ENCODE results near the gene M6PR. TPM values are rescaled to one million over a fixed set of nuclear protein-coding genes. Genes with fewer than 3 reads are reported as not detected.
"Not testable (repeated sequence)": the region's sequence is repeated elsewhere in the genome, so short reads cannot be mapped to it uniquely, and the experiment has no call there.

The M6PR gene
- total RNA-seq, 1 donor from 2014 or later = 103 TPM

GRCh38 chr12:8914033-8914715 lies 35.3 kb downstream of the M6PR start, which contains the start of gene PHC1:
PHC1 (plus strand) TSS chr12:8914509; CDS start chr12:8917678, 3,169 bp downstream.
- TF ChIP-seq, protein P1, sequence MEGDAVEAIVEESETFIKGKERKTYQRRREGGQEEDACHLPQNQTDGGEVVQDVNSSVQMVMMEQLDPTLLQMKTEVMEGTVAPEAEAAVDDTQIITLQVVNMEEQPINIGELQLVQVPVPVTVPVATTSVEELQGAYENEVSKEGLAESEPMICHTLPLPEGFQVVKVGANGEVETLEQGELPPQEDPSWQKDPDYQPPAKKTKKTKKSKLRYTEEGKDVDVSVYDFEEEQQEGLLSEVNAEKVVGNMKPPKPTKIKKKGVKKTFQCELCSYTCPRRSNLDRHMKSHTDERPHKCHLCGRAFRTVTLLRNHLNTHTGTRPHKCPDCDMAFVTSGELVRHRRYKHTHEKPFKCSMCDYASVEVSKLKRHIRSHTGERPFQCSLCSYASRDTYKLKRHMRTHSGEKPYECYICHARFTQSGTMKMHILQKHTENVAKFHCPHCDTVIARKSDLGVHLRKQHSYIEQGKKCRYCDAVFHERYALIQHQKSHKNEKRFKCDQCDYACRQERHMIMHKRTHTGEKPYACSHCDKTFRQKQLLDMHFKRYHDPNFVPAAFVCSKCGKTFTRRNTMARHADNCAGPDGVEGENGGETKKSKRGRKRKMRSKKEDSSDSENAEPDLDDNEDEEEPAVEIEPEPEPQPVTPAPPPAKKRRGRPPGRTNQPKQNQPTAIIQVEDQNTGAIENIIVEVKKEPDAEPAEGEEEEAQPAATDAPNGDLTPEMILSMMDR (IDR thresholded peaks at IDR 0.05) = peak; percentile 76
- Mint-ChIP-seq H3K4me3 (ENCODE audit: unreplicated experiment) (peak within 1 kb of the TSS; percentile 90), H3K27ac (ENCODE audit: unreplicated experiment) (peak within 1 kb of the TSS; percentile 98), H3K4me1 (ENCODE audit: low read depth) (peaks cover 16% of the 10 kb centered on the region)
- not testable (repeated sequence) for DNase-seq (ENCODE audit: low spot score); H3K27me3 Mint-ChIP-seq (ENCODE audit: low read depth); H3K9me3 Mint-ChIP-seq (ENCODE audit: low read depth); H3K36me3 Mint-ChIP-seq (ENCODE audit: low read depth)

GRCh38 chr12:8913702-8914032 lies 35.8 kb downstream of the M6PR start:
- Mint-ChIP-seq H3K36me3 (ENCODE audit: low read depth) (no peaks in the 10 kb centered on the region), H3K27ac (ENCODE audit: unreplicated experiment) (peak overlapping the region; percentile 98), H3K27me3 (ENCODE audit: low read depth) (no peaks in the 10 kb centered on the region), H3K4me3 (ENCODE audit: unreplicated experiment) (peak overlapping the region; percentile 90), H3K4me1 (ENCODE audit: low read depth) (peaks cover 16% of the 10 kb centered on the region), H3K9me3 (ENCODE audit: low read depth) (no peaks in the 10 kb centered on the region)
- TF ChIP-seq, protein P1 (IDR thresholded peaks at IDR 0.05) = no peak
- no peak for DNase-seq (ENCODE audit: low spot score)

- peaks cover 16% of the 10 kb centered on the region for H3K4me1 Mint-ChIP-seq (ENCODE audit: low read depth)
- H3K9me3 Mint-ChIP-seq (ENCODE audit: low read depth) = no peaks in the 10 kb centered on the region
- TF ChIP-seq, protein P1 (IDR thresholded peaks at IDR 0.05) = peak; percentile 34
- peak overlapping the region; percentile 90 for H3K4me3 Mint-ChIP-seq (ENCODE audit: unreplicated experiment)
- H3K36me3 Mint-ChIP-seq (ENCODE audit: low read depth) = no peaks in the 10 kb centered on the region
- H3K27me3 Mint-ChIP-seq (ENCODE audit: low read depth) = no peaks in the 10 kb centered on the region
- no peak for DNase-seq (ENCODE audit: low spot score)
- peak overlapping the region; percentile 98 for H3K27ac Mint-ChIP-seq (ENCODE audit: unreplicated experiment)
These were observed 36.5 kb downstream of the M6PR start for GRCh38 chr12:8912914-8913313.

DNA sequence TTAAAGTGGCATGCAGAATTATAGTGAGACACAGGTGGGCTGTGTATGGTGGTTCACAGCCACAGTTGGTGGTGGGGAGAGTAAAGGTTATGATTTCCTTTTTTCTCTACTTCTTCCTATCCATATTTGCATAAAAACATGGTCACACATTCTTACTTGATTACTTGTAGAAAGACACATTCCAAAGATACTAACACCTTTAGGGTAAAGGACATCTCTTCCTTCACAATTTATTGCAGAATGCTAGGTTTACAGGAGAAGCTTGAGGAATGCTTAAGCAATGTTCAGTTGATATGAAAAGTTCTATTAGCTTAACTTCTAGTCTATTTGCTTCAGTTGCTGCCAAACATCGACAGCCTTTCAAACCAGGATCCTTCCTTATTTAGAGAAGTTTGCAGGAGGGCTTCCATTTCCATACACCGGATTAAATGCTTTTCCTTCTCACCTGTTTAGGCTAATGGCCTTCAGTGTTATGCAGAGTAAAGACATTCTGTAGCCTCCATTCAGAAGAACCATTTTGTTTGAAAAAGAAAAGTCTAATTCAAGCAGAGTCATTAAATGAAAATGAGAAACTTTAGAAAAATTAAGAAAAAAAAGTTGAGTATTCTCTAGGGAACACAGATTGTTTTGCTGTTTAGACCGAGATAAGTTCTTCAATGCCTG lies 37.7 kb downstream of the M6PR start:
- Mint-ChIP-seq H3K27me3 (ENCODE audit: low read depth) (no peaks in the 10 kb centered on the region), H3K4me3 (ENCODE audit: unreplicated experiment) (no peak overlapping the region), H3K27ac (ENCODE audit: unreplicated experiment) (no peak overlapping the region), H3K4me1 (ENCODE audit: low read depth) (peaks cover 16% of the 10 kb centered on the region), H3K9me3 (ENCODE audit: low read depth) (no peaks in the 10 kb centered on the region), H3K36me3 (ENCODE audit: low read depth) (no peaks in the 10 kb centered on the region)
- TF ChIP-seq, protein P1 (IDR thresholded peaks at IDR 0.05) = no peak
- DNase-seq (ENCODE audit: low spot score) = no peak

DNA sequence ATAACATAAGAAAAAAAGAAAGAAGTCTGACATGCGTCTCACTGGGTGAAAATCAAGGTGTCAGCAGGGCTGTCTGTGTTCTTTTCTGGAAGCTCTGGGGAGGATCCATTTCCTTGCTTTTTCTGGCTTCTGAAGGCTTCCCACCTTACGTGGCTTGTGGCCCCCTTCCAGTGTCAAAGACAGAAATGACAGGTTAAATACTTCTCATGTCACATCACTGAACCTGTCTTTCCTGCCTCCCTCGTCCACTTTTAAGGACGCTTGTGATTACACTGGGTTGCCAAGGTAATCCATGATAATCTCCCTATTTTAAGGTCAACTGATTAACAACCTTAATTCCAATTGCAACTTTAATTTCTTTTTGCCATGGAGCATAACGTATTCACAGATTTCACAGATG lies 39.7 kb downstream of the M6PR start:
- H3K9me3 Mint-ChIP-seq (ENCODE audit: low read depth) = no peaks in the 10 kb centered on the region
- H3K27ac Mint-ChIP-seq (ENCODE audit: unreplicated experiment) = no peak overlapping the region
- no peak for DNase-seq (ENCODE audit: low spot score)
- no peak overlapping the region for H3K4me3 Mint-ChIP-seq (ENCODE audit: unreplicated experiment)
- no peaks in the 10 kb centered on the region for H3K36me3 Mint-ChIP-seq (ENCODE audit: low read depth)
- TF ChIP-seq, protein P1 (IDR thresholded peaks at IDR 0.05) = no peak
- H3K27me3 Mint-ChIP-seq (ENCODE audit: low read depth) = no peaks in the 10 kb centered on the region
- H3K4me1 Mint-ChIP-seq (ENCODE audit: low read depth) = peaks cover 21% of the 10 kb centered on the region

Data from chondrocyte (in vitro differentiated cells).